ENCODE results near the gene COLEC12.

- TF ChIP-seq POLR2A (IDR thresholded peaks at IDR 0.05) (no peak), CTCF (IDR thresholded peaks at IDR 0.05) (no peak), POLR2AphosphoS5 (IDR thresholded peaks at IDR 0.05) (no peak)
These were observed 136.2 kb downstream of the COLEC12 start for GRCh38 chr18:364256-364826.
